ENCODE measurements around the gene FASN. TPM values are rescaled to one million over a fixed set of nuclear protein-coding genes. Genes with fewer than 3 reads are reported as not detected.

Gene FASN
- total and polyA plus RNA-seq, 5 experiments from 2014 or later: 0.33 to 32.3 (median 2.4) TPM

- DNase-seq (no peak), ATAC-seq (no peak)
- POLR2A ChIA-PET: interaction anchor here (1.3 kb wide), 1 partner anchor 61 kb away, joined by 4 read pairs; no protein-coding TSS in a partner anchor
- H3K27ac Mint-ChIP-seq: no peak overlapping the region
- peak overlapping the region in 3 of 10 donors; percentile 10 to 77 (median 59) for H3K4me3 Mint-ChIP-seq
- peaks cover 9 to 15% (median 11%) of the 10 kb centered on the region in 4 donors for H3K4me1 Mint-ChIP-seq
- H3K9me3 Mint-ChIP-seq: no peaks in the 10 kb centered on the region
- no peaks in the 10 kb centered on the region for H3K27me3 Mint-ChIP-seq
- no peaks in the 10 kb centered on the region for H3K36me3 Mint-ChIP-seq
These were observed 69.1 kb downstream of the FASN start for GRCh38 chr17:82028966-82029365.

Other genes with a start within 250 kb of the FASN start
- gene P4HB, start 237.7 kb downstream of the FASN start, total RNA-seq: 100 to 1,000 TPM; 181 to 190 TPM
- gene P4HB, start 237.7 kb downstream of the FASN start, polyA plus RNA-seq: 100 to 1,000 TPM; 166 to 191 (median 191) TPM
- gene ARHGDIA, start 226.9 kb downstream of the FASN start, total RNA-seq: 100 to 1,000 TPM; 317 to 343 TPM
- 100 to 1,000 TPM in 1 of 3 donors, 10 to 100 TPM in 2; 55.1 to 102 (median 87.2) TPM for gene ARHGDIA, start 226.9 kb downstream of the FASN start, polyA plus RNA-seq
- gene ALYREF, start 206.7 kb downstream of the FASN start, total RNA-seq: 10 to 100 TPM; 49.9 to 54.4 TPM
- 10 to 100 TPM; 31.7 to 55.4 (median 50.1) TPM for gene ALYREF, start 206.7 kb downstream of the FASN start, polyA plus RNA-seq
- gene ANAPC11, start 206.5 kb downstream of the FASN start, total RNA-seq: 10 to 100 TPM; 38.7 to 48.1 TPM
- gene ANAPC11, start 206.5 kb downstream of the FASN start, polyA plus RNA-seq: 100 to 1,000 TPM; 273 to 324 (median 275) TPM
- 1 to 10 TPM in 1 of 2 experiments, under 1 TPM in 1; 0.69 to 1.0 TPM for gene NPB, start 196.0 kb downstream of the FASN start, total RNA-seq
- gene NPB, start 196.0 kb downstream of the FASN start, polyA plus RNA-seq: not detected
- 10 to 100 TPM; 34.9 to 38.5 TPM for gene PCYT2, start 186.8 kb downstream of the FASN start, total RNA-seq
- gene PCYT2, start 186.8 kb downstream of the FASN start, polyA plus RNA-seq: 10 to 100 TPM; 22.9 to 24.0 (median 23.7) TPM
- gene SIRT7, start 180.1 kb downstream of the FASN start, total RNA-seq: 10 to 100 TPM; 66.5 to 70.8 TPM
- 10 to 100 TPM; 21.3 to 30.6 (median 25.6) TPM for gene SIRT7, start 180.1 kb downstream of the FASN start, polyA plus RNA-seq
- gene MAFG, start 170.5 kb downstream of the FASN start, total RNA-seq: 10 to 100 TPM; 17.1 to 18.0 TPM
- 1 to 10 TPM; 1.2 to 2.5 (median 2.2) TPM for gene MAFG, start 170.5 kb downstream of the FASN start, polyA plus RNA-seq
- 1 to 10 TPM; 5.7 to 9.1 TPM for gene PYCR1, start 160.9 kb downstream of the FASN start, total RNA-seq
- gene PYCR1, start 160.9 kb downstream of the FASN start, polyA plus RNA-seq: 1 to 10 TPM; 2.9 to 4.8 (median 3.0) TPM
- gene MYADML2, start 151.0 kb downstream of the FASN start, total RNA-seq: not detected
- gene MYADML2, start 151.0 kb downstream of the FASN start, polyA plus RNA-seq: not detected
- not detected for gene NOTUM, start 137.0 kb downstream of the FASN start, total RNA-seq
- not detected for gene NOTUM, start 137.0 kb downstream of the FASN start, polyA plus RNA-seq
- 10 to 100 TPM; 43.0 to 47.7 TPM for gene ASPSCR1, start 120.6 kb downstream of the FASN start, total RNA-seq
- gene ASPSCR1, start 120.6 kb downstream of the FASN start, polyA plus RNA-seq: 10 to 100 TPM; 28.1 to 33.4 (median 29.1) TPM
- 10 to 100 TPM; 33.6 to 37.6 TPM for gene CENPX, start 75.4 kb downstream of the FASN start, total RNA-seq
- 10 to 100 TPM; 42.7 to 63.0 (median 50.7) TPM for gene CENPX, start 75.4 kb downstream of the FASN start, polyA plus RNA-seq
- 10 to 100 TPM; 11.4 to 12.5 TPM for gene LRRC45, start 74.9 kb downstream of the FASN start, total RNA-seq
- 1 to 10 TPM; 2.7 to 6.0 (median 4.2) TPM for gene LRRC45, start 74.9 kb downstream of the FASN start, polyA plus RNA-seq
- gene RAC3, start 66.6 kb downstream of the FASN start, total RNA-seq: 1 to 10 TPM; 1.4 to 1.5 TPM
- gene RAC3, start 66.6 kb downstream of the FASN start, polyA plus RNA-seq: not detected
- gene DCXR, start 60.5 kb downstream of the FASN start, total RNA-seq: 10 to 100 TPM; 72.5 to 81.0 TPM
- gene DCXR, start 60.5 kb downstream of the FASN start, polyA plus RNA-seq: 100 to 1,000 TPM; 113 to 185 (median 127) TPM
- 10 to 100 TPM; 38.5 to 42.1 TPM for gene RFNG, start 46.4 kb downstream of the FASN start, total RNA-seq
- 1 to 10 TPM; 2.2 to 8.5 (median 4.8) TPM for gene RFNG, start 46.4 kb downstream of the FASN start, polyA plus RNA-seq
- 10 to 100 TPM; 88.2 to 91.4 TPM for gene GPS1, start 46.3 kb downstream of the FASN start, total RNA-seq
- 100 to 1,000 TPM; 122 to 140 (median 126) TPM for gene GPS1, start 46.3 kb downstream of the FASN start, polyA plus RNA-seq
- 100 to 1,000 TPM; 142 to 151 TPM for gene DUS1L, start 32.4 kb downstream of the FASN start, total RNA-seq
- 100 to 1,000 TPM in 1 of 3 donors, 10 to 100 TPM in 2; 68.6 to 167 (median 92.1) TPM for gene DUS1L, start 32.4 kb downstream of the FASN start, polyA plus RNA-seq
- gene CCDC57, start 114.6 kb upstream of the FASN start, total RNA-seq: 10 to 100 TPM; 72.9 to 80.0 TPM
- 10 to 100 TPM; 39.6 to 53.5 (median 42.4) TPM for gene CCDC57, start 114.6 kb upstream of the FASN start, polyA plus RNA-seq
- gene SLC16A3, start 130.8 kb upstream of the FASN start, total RNA-seq: 10 to 100 TPM; 10.1 to 11.6 TPM
- 1 to 10 TPM in 2 of 3 donors, under 1 TPM in 1; 0.91 to 1.5 (median 1.0) TPM for gene SLC16A3, start 130.8 kb upstream of the FASN start, polyA plus RNA-seq
- 100 to 1,000 TPM; 184 to 201 TPM for gene CSNK1D, start 175.5 kb upstream of the FASN start, total RNA-seq
- 10 to 100 TPM; 47.6 to 72.1 (median 48.6) TPM for gene CSNK1D, start 175.5 kb upstream of the FASN start, polyA plus RNA-seq
- gene CD7, start 219.4 kb upstream of the FASN start, total RNA-seq: 10 to 100 TPM; 66.9 to 67.8 TPM
- gene CD7, start 219.4 kb upstream of the FASN start, polyA plus RNA-seq: 100 to 1,000 TPM; 166 to 233 (median 205) TPM
- gene SECTM1, start 235.5 kb upstream of the FASN start, total RNA-seq: under 1 TPM in 1 of 2 experiments, not detected in 1; 0.18 TPM
- gene SECTM1, start 235.5 kb upstream of the FASN start, polyA plus RNA-seq: 1 to 10 TPM in 1 of 3 donors, not detected in 2; 1.2 TPM